Stimulated activated CD4-positive, alpha-beta T cell treated with anti-CD3 and anti-CD28 coated beads, Interleukin-4, amount 100 ng/mL, for 48 hours (primary cell): ENCODE results near the gene ARID3A.

Experiments
- DNase-seq, 2 donors: peaks; one replicate each; pipeline ENCODE4 v3.0.0-alpha.2; 2020; ENCODE audit warnings: low read depth in 2 of 2

Gene ARID3A

DNA sequence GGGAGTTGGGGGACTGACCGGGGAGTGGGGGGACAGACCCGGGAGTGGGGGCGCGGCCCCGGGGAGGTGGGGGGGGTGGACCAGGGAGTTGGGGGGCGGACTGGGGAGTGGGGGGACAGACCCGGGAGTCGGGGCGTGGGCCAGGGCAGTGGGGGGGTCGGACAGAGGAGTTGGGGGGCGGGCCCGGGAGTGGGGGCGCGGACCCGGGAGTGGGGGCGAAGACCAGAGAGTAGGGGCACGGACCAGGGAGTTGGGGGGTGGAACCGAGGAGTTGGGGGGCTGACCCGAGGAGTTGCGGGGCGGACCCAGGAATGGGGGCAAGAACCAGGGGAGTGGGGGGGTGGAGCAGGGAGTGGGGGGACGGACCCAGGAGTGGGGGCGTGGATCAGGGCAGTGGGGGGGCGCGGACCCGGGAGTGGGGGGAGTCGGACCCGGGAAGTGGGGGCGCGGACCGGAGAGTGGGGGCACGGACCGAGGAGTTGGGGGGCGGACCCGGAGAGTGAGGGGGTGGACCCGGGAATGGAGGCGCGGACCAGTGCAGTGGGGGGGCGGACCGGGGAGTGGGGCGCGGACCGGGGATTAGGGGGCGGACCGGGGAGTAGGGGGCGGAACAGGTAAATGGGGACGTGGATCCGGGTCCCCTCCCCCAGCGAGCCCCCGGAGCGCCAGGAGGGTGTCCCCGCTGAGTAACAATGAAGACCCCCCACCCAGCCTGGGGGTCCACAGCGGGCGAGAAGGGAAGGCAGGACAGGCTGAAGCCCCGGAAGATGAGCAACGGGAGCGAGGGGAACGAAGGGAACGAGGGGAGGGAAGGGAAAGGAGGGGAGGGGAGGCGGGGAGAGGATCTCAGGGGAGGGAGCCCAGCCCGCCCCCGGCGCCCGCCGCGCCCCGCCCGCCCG is 13.4 kb upstream of the ARID3A start:
- no peak for DNase-seq

DNA sequence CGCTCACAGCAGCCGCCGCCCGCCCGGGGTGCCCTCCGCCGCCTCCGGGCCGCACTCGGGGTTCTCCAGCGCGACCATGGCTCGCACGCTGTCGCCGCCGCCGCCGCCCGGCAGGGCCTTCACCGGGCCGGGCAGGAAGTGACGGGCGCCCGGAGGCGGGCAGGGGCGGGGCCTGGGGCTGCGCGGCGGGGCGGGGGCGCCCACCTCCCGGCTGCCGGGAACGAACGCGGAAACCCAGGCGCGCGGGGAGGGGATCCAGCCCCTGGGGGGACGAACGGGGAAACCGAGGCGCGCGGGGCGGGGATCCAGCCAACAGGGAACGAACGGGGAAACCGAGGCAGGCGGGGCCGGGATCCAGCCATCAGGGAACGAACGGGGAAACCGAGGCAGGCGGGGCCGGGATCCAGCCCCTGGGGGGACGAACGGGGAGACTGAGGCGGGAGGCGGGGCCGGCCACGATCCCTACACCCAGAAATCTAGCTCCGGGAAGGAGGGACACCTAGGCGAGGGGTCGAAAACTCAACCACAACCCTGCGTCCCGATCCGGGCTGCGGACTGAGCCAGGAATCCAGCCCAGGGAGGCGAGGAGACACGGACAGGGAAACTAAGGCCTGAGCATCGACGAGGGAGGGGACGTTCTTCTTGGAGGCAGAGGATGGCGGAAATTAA is 12.6 kb upstream of the ARID3A start, which contains the start of gene R3HDM4:
Gene R3HDM4 (minus strand): TSS at position 140 of the 669 bp plus-strand sequence. CDS start 62 bp downstream, at position 78.
- peak; percentile 76 to 77 for DNase-seq

DNA sequence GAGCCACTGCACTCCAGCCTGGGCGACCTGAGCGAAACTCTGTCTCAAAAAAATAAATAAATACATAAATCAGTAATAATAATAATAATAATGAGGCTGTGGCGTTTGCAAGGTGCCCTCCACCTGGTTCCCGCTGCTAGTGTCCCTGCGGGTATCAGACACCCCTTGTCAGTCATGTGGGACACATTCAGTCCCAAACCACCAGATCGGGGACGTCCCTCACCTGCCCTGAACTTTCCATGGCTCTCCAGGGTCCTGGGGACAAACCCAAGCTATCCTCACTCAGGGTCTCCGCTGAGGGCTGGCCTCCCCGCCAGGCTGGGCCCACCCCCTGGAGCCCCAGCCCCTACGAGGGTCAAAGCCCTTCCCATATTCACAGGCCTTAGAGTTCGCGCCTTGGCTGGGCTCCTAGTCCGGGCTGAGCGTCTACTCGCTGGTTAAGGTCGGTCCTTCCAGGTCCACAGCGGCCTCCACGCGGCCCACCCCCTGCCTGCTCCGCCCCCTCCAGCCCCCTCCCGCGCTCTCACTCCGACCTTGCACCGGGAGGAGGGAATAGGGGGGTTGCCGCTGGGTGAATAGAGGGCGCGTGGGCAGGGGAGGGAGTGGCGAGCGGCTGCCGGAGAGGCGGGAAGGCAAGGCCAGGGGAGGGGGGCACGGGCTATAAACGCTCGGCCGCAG is 9.1 kb upstream of the ARID3A start:
- DNase-seq, result peak in 1 of 2 donors; percentile 48

DNA sequence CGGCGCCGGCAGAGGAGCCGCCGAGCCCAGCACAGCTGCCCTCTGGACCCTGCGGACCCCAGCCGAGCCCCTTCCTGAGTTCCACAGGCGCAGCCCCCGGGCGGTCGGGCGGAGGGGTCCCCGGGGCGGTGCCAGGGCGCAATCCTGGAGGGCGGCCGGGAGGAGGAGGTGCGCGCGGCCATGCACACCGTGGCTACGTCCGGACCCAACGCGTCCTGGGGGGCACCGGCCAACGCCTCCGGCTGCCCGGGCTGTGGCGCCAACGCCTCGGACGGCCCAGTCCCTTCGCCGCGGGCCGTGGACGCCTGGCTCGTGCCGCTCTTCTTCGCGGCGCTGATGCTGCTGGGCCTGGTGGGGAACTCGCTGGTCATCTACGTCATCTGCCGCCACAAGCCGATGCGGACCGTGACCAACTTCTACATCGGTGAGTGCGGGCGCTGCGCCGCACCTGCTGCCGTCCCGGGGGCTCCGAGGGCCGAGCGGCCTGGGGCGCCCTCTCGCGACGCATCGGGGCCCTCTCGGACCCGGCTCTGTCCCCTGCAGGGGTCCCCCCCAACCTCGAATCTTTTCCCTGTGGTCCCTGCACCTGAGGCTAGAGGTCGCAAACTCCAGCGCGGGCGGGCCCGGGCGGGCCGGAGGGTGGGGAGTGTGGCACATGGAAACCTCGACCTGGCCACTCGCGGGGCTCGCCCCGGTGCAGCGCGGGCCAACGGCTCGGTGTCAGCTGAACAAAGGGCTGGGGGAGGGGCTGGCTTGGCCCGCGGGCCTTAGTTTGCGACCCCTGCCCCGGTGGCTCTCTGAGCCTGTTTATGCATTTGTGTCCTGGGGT is 8.3 kb upstream of the ARID3A start, which contains the start of gene KISS1R:
Gene KISS1R (plus strand): TSS at position 11 of the 829 bp plus-strand sequence. CDS start 170 bp downstream, at position 181.
- no peak for DNase-seq

- no peak for DNase-seq
Measured at GRCh38 chr19:918152-918437, 7.7 kb upstream of the ARID3A start.

GRCh38 chr19:918481-919198 is 7.2 kb upstream of the ARID3A start:
- peak in 1 of 2 donors; percentile 51 for DNase-seq

DNA sequence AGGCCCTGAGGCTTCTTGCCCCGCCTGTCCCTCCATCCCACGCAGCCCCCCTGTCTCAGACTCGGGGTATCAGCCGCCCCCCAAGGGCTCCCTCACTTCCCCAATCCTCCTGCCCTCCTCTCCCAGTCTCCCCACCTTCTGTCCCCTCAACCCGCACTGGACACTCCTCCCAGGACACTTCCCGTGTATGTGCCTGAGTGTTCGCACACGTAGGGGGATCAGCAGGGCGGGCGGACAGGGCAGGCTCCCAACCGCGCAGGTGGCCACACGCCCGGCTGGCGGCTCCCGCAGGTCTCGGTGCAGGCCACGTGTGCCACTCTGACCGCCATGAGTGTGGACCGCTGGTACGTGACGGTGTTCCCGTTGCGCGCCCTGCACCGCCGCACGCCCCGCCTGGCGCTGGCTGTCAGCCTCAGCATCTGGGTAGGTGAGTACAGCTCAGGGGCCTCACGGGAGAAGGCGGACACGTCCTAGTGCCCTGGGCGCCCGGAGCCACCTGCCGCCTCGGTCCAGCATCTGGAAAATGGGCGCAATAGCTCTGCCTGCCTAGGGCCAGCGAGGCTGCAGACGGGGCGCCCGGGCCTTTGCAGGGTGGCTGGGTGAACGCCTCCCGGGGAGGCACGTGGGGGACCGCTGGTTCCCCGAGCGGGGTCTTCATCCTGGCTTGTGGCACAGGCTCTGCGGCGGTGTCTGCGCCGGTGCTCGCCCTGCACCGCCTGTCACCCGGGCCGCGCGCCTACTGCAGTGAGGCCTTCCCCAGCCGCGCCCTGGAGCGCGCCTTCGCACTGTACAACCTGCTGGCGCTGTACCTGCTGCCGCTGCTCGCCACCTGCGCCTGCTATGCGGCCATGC is 6.4 kb upstream of the ARID3A start:
- DNase-seq, result peak in 1 of 2 donors; percentile 38

DNA sequence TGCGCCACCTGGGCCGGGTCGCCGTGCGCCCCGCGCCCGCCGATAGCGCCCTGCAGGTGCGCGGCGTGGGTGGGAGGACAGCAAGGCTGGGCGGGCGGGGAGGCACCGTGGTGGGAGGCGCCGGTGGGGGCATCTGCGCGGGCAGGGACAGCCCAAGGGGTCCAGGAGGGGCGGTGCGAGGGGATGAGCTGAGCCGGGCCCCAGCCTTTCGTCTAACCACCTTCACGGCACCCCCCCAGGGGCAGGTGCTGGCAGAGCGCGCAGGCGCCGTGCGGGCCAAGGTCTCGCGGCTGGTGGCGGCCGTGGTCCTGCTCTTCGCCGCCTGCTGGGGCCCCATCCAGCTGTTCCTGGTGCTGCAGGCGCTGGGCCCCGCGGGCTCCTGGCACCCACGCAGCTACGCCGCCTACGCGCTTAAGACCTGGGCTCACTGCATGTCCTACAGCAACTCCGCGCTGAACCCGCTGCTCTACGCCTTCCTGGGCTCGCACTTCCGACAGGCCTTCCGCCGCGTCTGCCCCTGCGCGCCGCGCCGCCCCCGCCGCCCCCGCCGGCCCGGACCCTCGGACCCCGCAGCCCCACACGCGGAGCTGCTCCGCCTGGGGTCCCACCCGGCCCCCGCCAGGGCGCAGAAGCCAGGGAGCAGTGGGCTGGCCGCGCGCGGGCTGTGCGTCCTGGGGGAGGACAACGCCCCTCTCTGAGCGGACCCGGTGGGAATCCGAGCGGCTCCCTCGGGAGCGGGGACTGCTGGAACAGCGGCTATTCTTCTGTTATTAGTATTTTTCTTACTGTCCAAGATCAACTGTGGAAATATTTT is 5.6 kb upstream of the ARID3A start:
- DNase-seq, result peak; percentile 52 to 55

GRCh38 chr19:924553-925086 is 1.2 kb upstream of the ARID3A start:
- DNase-seq, result no peak

- DNase-seq, result peak; percentile 48 to 56
Measured at GRCh38 chr19:925087-925525, 729 bp upstream of the ARID3A start.

- no peak for DNase-seq
Measured at GRCh38 chr19:926323-926588, 421 bp downstream of the ARID3A start.

GRCh38 chr19:926589-927350 is 935 bp downstream of the ARID3A start:
- DNase-seq, result no peak

DNA sequence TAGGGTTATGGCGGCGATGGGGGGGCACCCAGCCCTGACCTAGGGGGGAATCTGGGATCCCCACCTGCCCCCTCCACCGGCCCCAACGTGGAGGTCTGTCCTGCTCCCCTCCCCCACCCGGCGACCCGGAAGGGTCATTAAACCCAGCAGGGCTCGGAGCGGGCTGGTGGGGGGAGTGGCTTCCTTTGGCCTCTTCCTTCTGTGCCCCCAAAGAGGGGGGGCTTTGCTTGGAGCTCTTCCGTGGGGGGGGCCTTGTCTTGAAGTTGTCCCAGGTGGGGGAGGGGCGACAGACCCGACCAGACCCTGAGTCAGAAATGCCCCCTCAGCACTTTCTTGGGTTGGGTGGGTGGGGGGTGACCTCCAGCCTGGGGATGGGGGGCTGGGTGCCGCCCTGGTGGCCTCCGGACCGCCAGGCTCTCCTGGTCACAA is 1.5 kb downstream of the ARID3A start:
- DNase-seq, result no peak

GRCh38 chr19:927780-928401 is 2.1 kb downstream of the ARID3A start:
- DNase-seq, result no peak

GRCh38 chr19:928471-929202 is 2.8 kb downstream of the ARID3A start:
- no peak for DNase-seq

DNA sequence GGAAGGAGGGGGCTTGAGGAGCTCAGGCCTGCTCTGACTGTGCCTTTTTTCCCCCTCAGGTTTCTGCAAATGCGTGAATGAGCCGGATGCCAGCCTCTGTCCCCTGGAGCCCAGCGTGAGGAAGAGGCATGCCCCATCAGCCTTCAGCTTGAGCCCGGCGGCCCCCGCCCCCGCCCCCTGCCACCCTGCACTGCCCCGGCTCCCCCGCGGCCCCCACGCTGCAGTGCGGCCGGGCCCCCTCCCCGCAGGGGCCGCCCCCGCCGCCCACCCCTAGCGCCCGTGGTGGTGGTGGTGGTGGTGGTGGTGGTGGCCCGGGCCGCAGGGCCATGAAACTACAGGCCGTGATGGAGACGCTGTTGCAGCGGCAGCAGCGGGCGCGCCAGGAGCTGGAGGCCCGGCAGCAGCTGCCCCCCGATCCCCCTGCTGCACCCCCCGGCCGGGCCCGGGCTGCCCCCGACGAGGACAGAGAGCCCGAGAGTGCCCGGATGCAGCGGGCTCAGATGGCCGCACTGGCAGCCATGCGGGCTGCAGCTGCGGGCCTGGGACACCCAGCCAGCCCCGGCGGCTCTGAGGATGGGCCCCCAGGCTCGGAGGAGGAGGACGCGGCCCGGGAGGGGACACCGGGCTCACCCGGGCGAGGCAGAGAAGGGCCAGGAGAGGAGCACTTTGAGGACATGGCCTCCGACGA is 3.5 kb downstream of the ARID3A start:
- DNase-seq, result no peak
